PFSK-1 (cell line): Measurements from ENCODE around the gene DGLUCY.

Experiments used
- FOXP2 ChIP-seq: optimal IDR thresholded peaks from 2 replicates; pipeline ENCODE3; 2011; ENCODE audit warnings: borderline replicate concordance, control low read depth, inconsistent platforms; ENCODE audit not compliant: insufficient read depth; ENCODE audit errors: extremely low read length, extremely low read depth
- POLR2AphosphoS5 ChIP-seq: IDR thresholded peaks from 2 replicates; pipeline ENCODE4 v1.6.1; 2012; ENCODE audit warnings: low read depth, mild to moderate bottlenecking, control low read depth, low read length, moderate library complexity
- TAF1 ChIP-seq: IDR thresholded peaks from 2 replicates; pipeline ENCODE4 v1.6.1; 2012; ENCODE audit warnings: low read length, control low read depth, borderline replicate concordance; ENCODE audit not compliant: insufficient read depth
- TF ChIP-seq, protein P1 (sequence below), 2 experiments: IDR thresholded peaks; 2 replicates each; pipeline versions ENCODE4 v1.6.1 to v1.8.0; 2011 to 2012; ENCODE audit warnings: low read depth in 2 of 2, low read length in 2 of 2, control low read depth in 1 of 2, inconsistent platforms in 1 of 2, mild to moderate bottlenecking in 1 of 2, moderate library complexity in 1 of 2; ENCODE audit not compliant: insufficient read depth in 1 of 2

DNA sequence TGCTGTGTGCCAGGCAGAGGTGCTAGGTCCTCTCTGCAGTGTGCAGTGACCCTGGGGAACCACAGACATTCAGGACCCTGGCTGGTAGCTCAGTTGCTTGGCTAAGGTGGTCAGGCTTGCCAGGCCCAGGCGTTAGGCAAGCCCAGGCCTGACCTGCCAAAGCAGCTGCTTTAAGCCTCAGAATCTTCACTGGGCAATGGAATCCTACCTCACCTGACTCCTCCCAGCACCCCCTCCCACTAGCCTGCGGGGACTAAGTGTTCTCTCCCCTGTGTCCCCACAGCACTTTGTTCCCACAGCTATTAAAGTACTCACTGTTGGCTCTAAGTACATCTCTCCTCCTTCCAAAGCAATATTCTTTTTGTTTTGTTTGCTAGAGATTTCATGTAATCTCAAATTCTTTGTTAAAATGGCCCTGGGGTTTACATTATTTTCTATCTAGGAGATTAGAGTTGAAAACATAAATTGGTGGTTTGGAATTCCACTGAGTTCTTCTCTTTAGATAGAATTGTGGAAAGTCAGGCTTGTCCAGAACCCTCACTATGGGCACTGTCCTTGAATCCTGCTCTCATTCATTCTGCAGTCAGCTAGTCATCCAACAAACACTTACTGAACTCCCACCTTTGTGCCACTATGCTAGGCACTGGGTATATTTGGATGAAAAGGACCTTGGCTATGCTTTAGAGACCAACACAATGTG is 44.4 kb downstream of the DGLUCY start:
- TF ChIP-seq TAF1 (no peak), POLR2AphosphoS5 (no peak), FOXP2 (no peak)
- TF ChIP-seq, protein P1, sequence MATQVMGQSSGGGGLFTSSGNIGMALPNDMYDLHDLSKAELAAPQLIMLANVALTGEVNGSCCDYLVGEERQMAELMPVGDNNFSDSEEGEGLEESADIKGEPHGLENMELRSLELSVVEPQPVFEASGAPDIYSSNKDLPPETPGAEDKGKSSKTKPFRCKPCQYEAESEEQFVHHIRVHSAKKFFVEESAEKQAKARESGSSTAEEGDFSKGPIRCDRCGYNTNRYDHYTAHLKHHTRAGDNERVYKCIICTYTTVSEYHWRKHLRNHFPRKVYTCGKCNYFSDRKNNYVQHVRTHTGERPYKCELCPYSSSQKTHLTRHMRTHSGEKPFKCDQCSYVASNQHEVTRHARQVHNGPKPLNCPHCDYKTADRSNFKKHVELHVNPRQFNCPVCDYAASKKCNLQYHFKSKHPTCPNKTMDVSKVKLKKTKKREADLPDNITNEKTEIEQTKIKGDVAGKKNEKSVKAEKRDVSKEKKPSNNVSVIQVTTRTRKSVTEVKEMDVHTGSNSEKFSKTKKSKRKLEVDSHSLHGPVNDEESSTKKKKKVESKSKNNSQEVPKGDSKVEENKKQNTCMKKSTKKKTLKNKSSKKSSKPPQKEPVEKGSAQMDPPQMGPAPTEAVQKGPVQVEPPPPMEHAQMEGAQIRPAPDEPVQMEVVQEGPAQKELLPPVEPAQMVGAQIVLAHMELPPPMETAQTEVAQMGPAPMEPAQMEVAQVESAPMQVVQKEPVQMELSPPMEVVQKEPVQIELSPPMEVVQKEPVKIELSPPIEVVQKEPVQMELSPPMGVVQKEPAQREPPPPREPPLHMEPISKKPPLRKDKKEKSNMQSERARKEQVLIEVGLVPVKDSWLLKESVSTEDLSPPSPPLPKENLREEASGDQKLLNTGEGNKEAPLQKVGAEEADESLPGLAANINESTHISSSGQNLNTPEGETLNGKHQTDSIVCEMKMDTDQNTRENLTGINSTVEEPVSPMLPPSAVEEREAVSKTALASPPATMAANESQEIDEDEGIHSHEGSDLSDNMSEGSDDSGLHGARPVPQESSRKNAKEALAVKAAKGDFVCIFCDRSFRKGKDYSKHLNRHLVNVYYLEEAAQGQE (IDR thresholded peaks at IDR 0.05; ENCODE audit: insufficient read depth in 1 of 2, low read depth in 2 of 2, low read length in 2 of 2) = no peak
